ENCODE data around the gene SEPTIN5. TPM values are rescaled to one million over a fixed set of nuclear protein-coding genes. Genes with fewer than 3 reads are reported as not detected.

Gene SEPTIN5
- polyA plus RNA-seq, 4 donors: 2.2 to 10.2 (median 6.1) TPM

DNA sequence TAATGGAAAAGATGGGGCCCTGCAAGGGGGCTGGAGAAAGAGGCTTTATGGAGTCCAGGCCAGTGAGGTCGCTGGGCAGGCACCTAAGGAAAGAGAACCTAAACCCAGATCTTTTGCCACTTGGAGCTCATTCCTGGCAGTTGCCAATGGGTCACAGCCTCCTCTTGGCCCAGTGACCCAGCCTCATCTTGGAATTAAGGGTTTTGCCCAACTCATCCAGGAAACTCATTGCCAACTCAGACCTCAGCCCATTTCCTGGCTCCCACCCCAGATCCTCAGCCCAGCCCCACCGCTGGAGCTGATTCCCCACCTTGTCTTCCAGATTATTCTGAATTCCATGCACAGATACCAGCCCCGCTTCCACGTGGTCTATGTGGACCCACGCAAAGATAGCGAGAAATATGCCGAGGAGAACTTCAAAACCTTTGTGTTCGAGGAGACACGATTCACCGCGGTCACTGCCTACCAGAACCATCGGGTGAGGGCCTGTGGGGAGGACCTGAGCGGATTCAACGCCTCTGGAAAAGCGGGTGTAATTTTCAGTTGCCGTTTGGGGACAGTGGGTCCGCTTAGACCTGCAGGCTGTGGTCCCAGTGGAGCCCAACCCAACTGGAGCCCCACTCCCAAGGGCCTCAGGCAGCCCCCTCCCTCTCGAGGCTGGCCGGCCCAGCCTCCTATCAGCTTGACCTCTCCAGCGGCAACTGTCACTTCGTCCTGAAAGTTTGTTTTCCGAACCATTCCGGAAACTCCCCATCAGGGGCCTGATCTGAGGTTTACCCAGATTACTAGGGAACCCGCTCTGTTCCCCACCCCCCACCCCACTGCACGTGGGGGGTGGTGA is 50.6 kb downstream of the SEPTIN5 start:
- Histone ChIP-seq H3K4me1 (ENCODE audit: control insufficient read depth in 3 of 3, insufficient read depth in 2 of 3, low read depth in 1 of 3, low read length in 2 of 3) (peaks cover 0 to 11% (median 4%) of the 10 kb centered on the region in 3 donors), H3K27ac (ENCODE audit: low read depth in 1 of 3, low read length in 2 of 3) (no peak overlapping the region), H3K36me3 (ENCODE audit: control insufficient read depth in 3 of 3, insufficient read depth in 2 of 3, low read depth in 1 of 3, low read length in 3 of 3) (no peaks in the 10 kb centered on the region), H3K9me3 (ENCODE audit: control insufficient read depth in 2 of 2, insufficient read depth in 1 of 2, low read depth in 1 of 2, low read length in 1 of 2) (no peaks in the 10 kb centered on the region), H3K27me3 (ENCODE audit: control insufficient read depth in 3 of 3, insufficient read depth in 3 of 3, low read length in 3 of 3) (peaks cover 24 to 83% (median 54%) of the 10 kb centered on the region in 3 donors), H3K4me3 (ENCODE audit: low read depth in 1 of 3, low read length in 3 of 3) (no peak overlapping the region)
- WGBS, 3 donors: 29 to 47% (median 45%) methylated on average over 25 of the region's 25 CpGs
- DNase-seq (no peak), FAIRE-seq (no peak)

DNA sequence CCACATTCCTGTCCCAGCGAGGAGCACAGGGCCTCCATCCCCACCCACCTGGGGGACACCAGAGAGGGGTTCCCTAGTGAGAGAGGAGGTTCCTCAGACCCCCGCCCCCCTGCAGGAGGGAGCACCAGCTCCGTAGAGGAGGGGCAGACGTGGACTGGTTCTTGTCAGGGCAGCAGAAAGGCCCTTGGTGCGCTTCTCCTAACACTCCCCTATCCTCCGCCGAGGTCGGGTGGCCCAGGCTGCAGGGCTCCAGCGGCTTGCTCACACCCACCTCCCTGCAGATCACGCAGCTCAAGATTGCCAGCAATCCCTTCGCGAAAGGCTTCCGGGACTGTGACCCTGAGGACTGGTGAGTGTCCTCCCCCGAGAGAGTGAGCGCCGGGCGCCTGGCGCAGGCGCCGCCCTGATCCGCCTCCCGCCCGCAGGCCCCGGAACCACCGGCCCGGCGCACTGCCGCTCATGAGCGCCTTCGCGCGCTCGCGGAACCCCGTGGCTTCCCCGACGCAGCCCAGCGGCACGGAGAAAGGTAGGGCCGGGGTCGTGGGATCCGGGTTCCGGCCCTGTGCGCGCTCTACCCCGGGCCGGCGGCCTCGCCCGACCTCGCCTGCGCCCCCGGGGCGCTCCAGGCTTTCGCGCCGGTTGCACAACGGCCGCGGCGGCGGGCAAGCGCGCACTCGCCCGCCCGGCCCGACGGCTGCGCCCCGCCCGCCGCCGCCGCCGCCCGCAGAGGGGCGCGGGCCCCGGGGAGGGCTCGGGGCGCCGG is 51.4 kb downstream of the SEPTIN5 start:
- H3K27ac ChIP-seq (ENCODE audit: low read depth in 1 of 3, low read length in 2 of 3): no peak overlapping the region
- FAIRE-seq: no peak
- peak; percentile 18 to 56 for DNase-seq
- no peaks in the 10 kb centered on the region for H3K9me3 ChIP-seq (ENCODE audit: control insufficient read depth in 2 of 2, insufficient read depth in 1 of 2, low read depth in 1 of 2, low read length in 1 of 2)
- H3K27me3 ChIP-seq (ENCODE audit: control insufficient read depth in 3 of 3, insufficient read depth in 3 of 3, low read length in 3 of 3): peaks cover 25 to 86% (median 54%) of the 10 kb centered on the region in 3 donors
- peak overlapping the region in 1 of 3 donors; percentile 41 for H3K4me3 ChIP-seq (ENCODE audit: low read depth in 1 of 3, low read length in 3 of 3)
- 1 to 3% (median 2%) methylated on average over 70 to 83 of the region's 83 CpGs for WGBS, 3 donors
- H3K36me3 ChIP-seq (ENCODE audit: control insufficient read depth in 3 of 3, insufficient read depth in 2 of 3, low read depth in 1 of 3, low read length in 3 of 3): no peaks in the 10 kb centered on the region
- peaks cover 0 to 11% (median 4%) of the 10 kb centered on the region in 3 donors for H3K4me1 ChIP-seq (ENCODE audit: control insufficient read depth in 3 of 3, insufficient read depth in 2 of 3, low read depth in 1 of 3, low read length in 2 of 3)

GRCh38 chr22:19766240-19766510 is 51.9 kb downstream of the SEPTIN5 start:
- FAIRE-seq: no peak
- Histone ChIP-seq H3K27me3 (ENCODE audit: control insufficient read depth in 3 of 3, insufficient read depth in 3 of 3, low read length in 3 of 3) (peaks cover 20 to 88% (median 55%) of the 10 kb centered on the region in 3 donors), H3K27ac (ENCODE audit: low read depth in 1 of 3, low read length in 2 of 3) (no peak overlapping the region), H3K4me3 (ENCODE audit: low read depth in 1 of 3, low read length in 3 of 3) (peak overlapping the region in 1 of 3 donors; percentile 41), H3K9me3 (ENCODE audit: control insufficient read depth in 2 of 2, insufficient read depth in 1 of 2, low read depth in 1 of 2, low read length in 1 of 2) (no peaks in the 10 kb centered on the region), H3K36me3 (ENCODE audit: control insufficient read depth in 3 of 3, insufficient read depth in 2 of 3, low read depth in 1 of 3, low read length in 3 of 3) (no peaks in the 10 kb centered on the region), H3K4me1 (ENCODE audit: control insufficient read depth in 3 of 3, insufficient read depth in 2 of 3, low read depth in 1 of 3, low read length in 2 of 3) (peaks cover 0 to 11% (median 3%) of the 10 kb centered on the region in 3 donors)
- DNase-seq: no peak
- 1 to 2% (median 2%) methylated on average over 20 to 36 of the region's 36 CpGs for WGBS, 3 donors

DNA sequence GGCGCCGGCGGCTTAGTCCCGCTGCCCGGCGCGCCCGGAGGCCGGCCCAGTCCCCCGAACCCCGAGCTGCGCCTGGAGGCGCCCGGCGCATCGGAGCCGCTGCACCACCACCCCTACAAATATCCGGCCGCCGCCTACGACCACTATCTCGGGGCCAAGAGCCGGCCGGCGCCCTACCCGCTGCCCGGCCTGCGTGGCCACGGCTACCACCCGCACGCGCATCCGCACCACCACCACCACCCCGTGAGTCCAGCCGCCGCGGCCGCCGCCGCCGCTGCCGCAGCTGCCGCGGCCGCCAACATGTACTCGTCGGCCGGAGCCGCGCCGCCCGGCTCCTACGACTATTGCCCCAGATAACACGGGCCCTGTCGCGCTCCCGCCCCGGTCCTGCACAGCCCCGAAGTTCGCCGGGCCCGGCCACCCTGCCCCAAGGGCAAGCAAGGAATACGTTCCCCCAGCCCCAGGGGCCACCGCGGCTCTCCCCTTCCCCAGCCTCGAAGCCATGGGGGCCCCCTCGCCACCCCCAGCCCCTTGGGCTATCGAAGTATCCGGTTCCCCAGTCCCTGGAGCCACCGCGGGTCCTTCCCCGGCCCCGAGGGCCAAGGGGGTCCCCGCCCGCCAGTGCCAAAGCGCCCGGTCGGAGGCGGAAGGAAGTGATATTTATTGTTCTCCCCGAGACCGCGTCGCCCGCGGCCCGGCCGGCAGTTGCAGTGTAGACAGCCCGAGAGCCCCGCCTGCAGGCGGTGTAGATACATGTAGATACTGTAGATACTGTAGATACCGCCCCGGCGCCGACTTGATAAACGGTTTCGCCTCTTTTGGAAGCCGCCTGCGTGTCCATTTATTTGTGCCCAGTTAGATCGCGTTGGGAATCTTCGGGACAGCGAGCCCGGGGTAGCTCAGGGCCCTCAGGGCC is 52.5 kb downstream of the SEPTIN5 start:
- Histone ChIP-seq H3K4me1 (ENCODE audit: control insufficient read depth in 3 of 3, insufficient read depth in 2 of 3, low read depth in 1 of 3, low read length in 2 of 3) (peaks cover 0 to 11% (median 0%) of the 10 kb centered on the region in 3 donors), H3K27ac (ENCODE audit: low read depth in 1 of 3, low read length in 2 of 3) (no peak overlapping the region), H3K36me3 (ENCODE audit: control insufficient read depth in 3 of 3, insufficient read depth in 2 of 3, low read depth in 1 of 3, low read length in 3 of 3) (no peaks in the 10 kb centered on the region), H3K27me3 (ENCODE audit: control insufficient read depth in 3 of 3, insufficient read depth in 3 of 3, low read length in 3 of 3) (peaks cover 17 to 91% (median 55%) of the 10 kb centered on the region in 3 donors), H3K9me3 (ENCODE audit: control insufficient read depth in 2 of 2, insufficient read depth in 1 of 2, low read depth in 1 of 2, low read length in 1 of 2) (no peaks in the 10 kb centered on the region), H3K4me3 (ENCODE audit: low read depth in 1 of 3, low read length in 3 of 3) (peak overlapping the region in 1 of 3 donors; percentile 41)
- DNase-seq: peak; percentile 28 to 49
- no peak for FAIRE-seq
- 1 to 2% (median 1%) methylated on average over 68 to 103 of the region's 103 CpGs for WGBS, 3 donors

GRCh38 chr22:19767427-19768341 is 53.4 kb downstream of the SEPTIN5 start:
- DNase-seq (no peak), FAIRE-seq (no peak)
- Histone ChIP-seq H3K9me3 (ENCODE audit: control insufficient read depth in 2 of 2, insufficient read depth in 1 of 2, low read depth in 1 of 2, low read length in 1 of 2) (no peaks in the 10 kb centered on the region), H3K36me3 (ENCODE audit: control insufficient read depth in 3 of 3, insufficient read depth in 2 of 3, low read depth in 1 of 3, low read length in 3 of 3) (no peaks in the 10 kb centered on the region), H3K4me3 (ENCODE audit: low read depth in 1 of 3, low read length in 3 of 3) (no peak overlapping the region), H3K27ac (ENCODE audit: low read depth in 1 of 3, low read length in 2 of 3) (no peak overlapping the region), H3K27me3 (ENCODE audit: control insufficient read depth in 3 of 3, insufficient read depth in 3 of 3, low read length in 3 of 3) (peaks cover 13 to 88% (median 48%) of the 10 kb centered on the region in 3 donors), H3K4me1 (ENCODE audit: control insufficient read depth in 3 of 3, insufficient read depth in 2 of 3, low read depth in 1 of 3, low read length in 2 of 3) (peaks cover 0 to 11% (median 0%) of the 10 kb centered on the region in 3 donors)
- 15 to 16% (median 15%) methylated on average over 30 to 35 of the region's 35 CpGs for WGBS, 3 donors

DNA sequence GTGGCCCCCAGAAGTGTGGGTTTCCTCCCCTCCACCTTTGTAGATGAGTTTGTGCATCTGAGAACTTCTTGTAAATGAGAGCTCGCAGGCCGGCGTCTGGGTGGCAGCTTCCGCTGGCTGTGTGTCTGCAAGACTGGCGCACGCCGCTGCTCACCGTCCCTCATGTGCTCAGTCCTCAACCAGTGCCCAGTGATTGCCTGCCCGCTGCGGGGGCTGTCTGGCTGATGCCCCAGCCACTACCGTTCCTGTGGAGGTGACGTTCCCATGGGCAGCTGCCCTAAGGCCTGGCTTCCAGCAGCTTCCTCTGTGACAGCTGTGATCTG is 55.1 kb downstream of the SEPTIN5 start:
- H3K4me3 ChIP-seq (ENCODE audit: low read depth in 1 of 3, low read length in 3 of 3): no peak overlapping the region
- H3K27ac ChIP-seq (ENCODE audit: low read depth in 1 of 3, low read length in 2 of 3): no peak overlapping the region
- DNase-seq (no peak), FAIRE-seq (no peak)
- WGBS, 3 donors: 88 to 92% (median 91%) methylated on average over 12 of the region's 12 CpGs
- no peaks in the 10 kb centered on the region for H3K9me3 ChIP-seq (ENCODE audit: control insufficient read depth in 2 of 2, insufficient read depth in 1 of 2, low read depth in 1 of 2, low read length in 1 of 2)
- H3K27me3 ChIP-seq (ENCODE audit: control insufficient read depth in 3 of 3, insufficient read depth in 3 of 3, low read length in 3 of 3): peaks cover 12 to 82% (median 35%) of the 10 kb centered on the region in 3 donors
- no peaks in the 10 kb centered on the region for H3K36me3 ChIP-seq (ENCODE audit: control insufficient read depth in 3 of 3, insufficient read depth in 2 of 3, low read depth in 1 of 3, low read length in 3 of 3)
- peaks cover 0 to 7% (median 0%) of the 10 kb centered on the region in 3 donors for H3K4me1 ChIP-seq (ENCODE audit: control insufficient read depth in 3 of 3, insufficient read depth in 2 of 3, low read depth in 1 of 3, low read length in 2 of 3)

DNA sequence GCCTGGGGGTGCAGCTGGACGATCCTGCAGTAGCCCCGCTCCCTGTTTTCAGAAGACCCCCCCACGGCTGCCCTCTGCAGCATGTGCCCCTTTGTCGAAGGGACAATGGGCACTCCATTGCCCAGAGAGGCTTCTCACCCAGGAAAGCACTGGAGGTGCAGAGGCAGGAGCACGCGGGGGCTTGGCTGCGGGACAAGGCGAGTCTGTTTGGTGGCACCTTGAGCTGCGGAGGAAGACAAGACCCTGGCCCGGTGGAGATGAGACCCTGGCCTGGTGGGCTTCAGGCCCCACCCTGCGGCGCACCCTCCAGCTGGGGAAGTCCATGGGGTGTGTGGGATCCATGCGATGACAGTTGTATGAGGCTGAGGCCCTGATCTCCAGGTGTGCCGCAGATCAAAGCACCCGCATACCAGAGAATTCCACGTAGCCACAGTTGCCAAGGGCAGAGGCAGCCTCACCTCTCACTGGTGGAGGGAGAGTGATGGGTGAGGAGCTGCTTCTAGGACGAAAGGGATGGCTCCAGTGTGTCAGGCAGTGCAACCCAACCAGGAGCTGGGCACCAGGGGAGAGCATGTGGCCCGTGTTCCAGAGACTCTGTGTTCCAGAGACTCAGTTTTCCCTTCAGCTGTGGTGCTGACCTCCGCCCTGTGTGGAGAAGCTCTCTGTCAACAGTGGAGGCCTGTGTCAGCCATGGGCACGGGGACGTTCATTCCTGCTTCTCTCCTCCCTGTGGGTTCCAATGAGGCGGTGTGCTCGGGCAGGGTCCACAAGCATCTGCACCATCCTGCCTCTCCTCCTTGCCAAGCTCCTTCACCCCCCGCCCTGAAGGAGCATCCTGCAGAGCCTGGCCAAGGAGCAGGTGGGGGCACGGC is 56.3 kb downstream of the SEPTIN5 start:
- 55 to 80% (median 63%) methylated on average over 25 of the region's 25 CpGs for WGBS, 3 donors
- Histone ChIP-seq H3K4me1 (ENCODE audit: control insufficient read depth in 3 of 3, insufficient read depth in 2 of 3, low read depth in 1 of 3, low read length in 2 of 3) (peaks cover 0 to 3% (median 0%) of the 10 kb centered on the region in 3 donors), H3K36me3 (ENCODE audit: control insufficient read depth in 3 of 3, insufficient read depth in 2 of 3, low read depth in 1 of 3, low read length in 3 of 3) (no peaks in the 10 kb centered on the region), H3K27ac (ENCODE audit: low read depth in 1 of 3, low read length in 2 of 3) (no peak overlapping the region), H3K27me3 (ENCODE audit: control insufficient read depth in 3 of 3, insufficient read depth in 3 of 3, low read length in 3 of 3) (peaks cover 8 to 77% (median 28%) of the 10 kb centered on the region in 3 donors), H3K4me3 (ENCODE audit: low read depth in 1 of 3, low read length in 3 of 3) (no peak overlapping the region), H3K9me3 (ENCODE audit: control insufficient read depth in 2 of 2, insufficient read depth in 1 of 2, low read depth in 1 of 2, low read length in 1 of 2) (no peaks in the 10 kb centered on the region)
- FAIRE-seq (no peak), DNase-seq (no peak)

All from small intestine (tissue), 7 donors.